Progenitor cell of endocrine pancreas (in vitro differentiated cells): ENCODE measurements around the gene PI16. TPM values are rescaled to one million over a fixed set of nuclear protein-coding genes. Genes with fewer than 3 reads are reported as not detected.
"Not testable (repeated sequence)": the region's sequence is repeated elsewhere in the genome, so short reads cannot be mapped to it uniquely, and the experiment has no call there.

ENCODE experiments used
- DNase-seq: peaks from one replicate; pipeline ENCODE4 v3.0.0; 2021; ENCODE audit warnings: low spot score; ENCODE audit not compliant: unreplicated experiment
- H3K27ac Mint-ChIP-seq: 2 replicates; pipeline ENCODE4 v1.8.0; 2021; ENCODE audit warnings: mild to moderate bottlenecking, moderate library complexity, mixed read lengths
- H3K27me3 Mint-ChIP-seq: 2 replicates; pipeline ENCODE4 v1.8.0; 2021; ENCODE audit warnings: mixed read lengths
- H3K36me3 Mint-ChIP-seq: 2 replicates; pipeline ENCODE4 v1.8.0; 2022; ENCODE audit warnings: mixed read lengths; ENCODE audit not compliant: insufficient read depth
- H3K4me1 Mint-ChIP-seq: 2 replicates; pipeline ENCODE4 v1.8.0; 2021; ENCODE audit warnings: low read depth, mixed read lengths
- H3K4me3 Mint-ChIP-seq: 2 replicates; pipeline ENCODE4 v1.8.0; 2021; ENCODE audit warnings: low read depth, mild to moderate bottlenecking, moderate library complexity, mixed read lengths
- H3K9me3 Mint-ChIP-seq: 2 replicates; pipeline ENCODE4 v1.8.0; 2021; ENCODE audit warnings: low read depth, mixed read lengths
- total RNA-seq: library from RNA; stranded (reverse); gene quantifications from 2 replicates; pipeline ENCODE4 v1.2.1, GENCODE V29; 2021
- TF ChIP-seq, protein P1 (sequence below): fragments of 200-600 bp; sonication (generic); IDR thresholded peaks from one replicate; pipeline ENCODE4 v1.5.0; 2021; ENCODE audit warnings: antibody characterized with exemption, mild to moderate bottlenecking; ENCODE audit not compliant: unreplicated experiment

Gene PI16
- total RNA-seq, 1 donor from 2014 or later, result not detected

DNA sequence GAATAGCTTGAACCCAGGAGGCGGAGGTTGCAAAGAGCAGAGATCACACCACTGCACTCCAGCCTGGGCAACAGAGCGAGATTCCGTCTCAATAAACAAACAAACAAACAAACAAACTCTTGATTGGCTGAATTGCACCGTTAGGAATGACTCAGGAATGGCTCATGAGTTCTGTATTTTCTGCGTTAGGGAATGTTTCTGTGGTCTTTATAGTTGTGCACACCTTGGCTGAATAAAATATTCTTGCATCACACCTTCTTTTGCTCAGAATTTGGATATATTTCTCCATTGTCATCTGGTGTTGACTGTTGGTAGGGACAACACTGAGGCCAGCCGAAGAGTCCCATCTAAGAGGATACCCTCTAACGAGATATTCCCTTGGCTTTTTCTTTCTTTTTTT is 19.6 kb upstream of the PI16 start:
- Mint-ChIP-seq H3K4me3 (no peak overlapping the region), H3K27ac (no peak overlapping the region), H3K36me3 (no peaks in the 10 kb centered on the region), H3K4me1 (peaks cover 3% of the 10 kb centered on the region), H3K9me3 (no peaks in the 10 kb centered on the region), H3K27me3 (peaks cover 12% of the 10 kb centered on the region)
- DNase-seq, result no peak
- TF ChIP-seq, protein P1, sequence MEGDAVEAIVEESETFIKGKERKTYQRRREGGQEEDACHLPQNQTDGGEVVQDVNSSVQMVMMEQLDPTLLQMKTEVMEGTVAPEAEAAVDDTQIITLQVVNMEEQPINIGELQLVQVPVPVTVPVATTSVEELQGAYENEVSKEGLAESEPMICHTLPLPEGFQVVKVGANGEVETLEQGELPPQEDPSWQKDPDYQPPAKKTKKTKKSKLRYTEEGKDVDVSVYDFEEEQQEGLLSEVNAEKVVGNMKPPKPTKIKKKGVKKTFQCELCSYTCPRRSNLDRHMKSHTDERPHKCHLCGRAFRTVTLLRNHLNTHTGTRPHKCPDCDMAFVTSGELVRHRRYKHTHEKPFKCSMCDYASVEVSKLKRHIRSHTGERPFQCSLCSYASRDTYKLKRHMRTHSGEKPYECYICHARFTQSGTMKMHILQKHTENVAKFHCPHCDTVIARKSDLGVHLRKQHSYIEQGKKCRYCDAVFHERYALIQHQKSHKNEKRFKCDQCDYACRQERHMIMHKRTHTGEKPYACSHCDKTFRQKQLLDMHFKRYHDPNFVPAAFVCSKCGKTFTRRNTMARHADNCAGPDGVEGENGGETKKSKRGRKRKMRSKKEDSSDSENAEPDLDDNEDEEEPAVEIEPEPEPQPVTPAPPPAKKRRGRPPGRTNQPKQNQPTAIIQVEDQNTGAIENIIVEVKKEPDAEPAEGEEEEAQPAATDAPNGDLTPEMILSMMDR, result no peak

DNA sequence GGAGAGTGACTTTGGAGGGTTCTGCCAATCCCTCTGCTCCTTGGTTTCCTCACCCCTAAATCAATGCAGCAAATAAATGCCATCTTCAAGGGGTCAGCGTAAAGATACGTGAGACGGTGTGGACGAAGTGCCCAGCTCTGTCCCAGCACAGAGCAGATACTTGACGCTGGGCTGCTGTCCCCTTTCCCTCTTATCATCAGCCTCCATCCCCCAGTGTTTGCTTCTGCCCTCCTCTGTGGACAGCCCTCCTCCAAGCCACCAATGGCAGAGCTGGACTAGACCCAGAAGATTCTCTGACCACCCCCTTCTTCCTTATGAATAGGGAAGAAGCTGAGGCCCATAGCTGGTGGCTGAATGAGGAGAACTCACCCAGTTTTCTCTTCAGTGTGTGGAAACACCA is 17.7 kb upstream of the PI16 start:
- peaks cover 6% of the 10 kb centered on the region for H3K27me3 Mint-ChIP-seq
- peaks cover 3% of the 10 kb centered on the region for H3K4me1 Mint-ChIP-seq
- no peak overlapping the region for H3K27ac Mint-ChIP-seq
- no peak overlapping the region for H3K4me3 Mint-ChIP-seq
- no peak for DNase-seq
- H3K36me3 Mint-ChIP-seq, result no peaks in the 10 kb centered on the region
- H3K9me3 Mint-ChIP-seq, result no peaks in the 10 kb centered on the region
- TF ChIP-seq, protein P1, result no peak

DNA sequence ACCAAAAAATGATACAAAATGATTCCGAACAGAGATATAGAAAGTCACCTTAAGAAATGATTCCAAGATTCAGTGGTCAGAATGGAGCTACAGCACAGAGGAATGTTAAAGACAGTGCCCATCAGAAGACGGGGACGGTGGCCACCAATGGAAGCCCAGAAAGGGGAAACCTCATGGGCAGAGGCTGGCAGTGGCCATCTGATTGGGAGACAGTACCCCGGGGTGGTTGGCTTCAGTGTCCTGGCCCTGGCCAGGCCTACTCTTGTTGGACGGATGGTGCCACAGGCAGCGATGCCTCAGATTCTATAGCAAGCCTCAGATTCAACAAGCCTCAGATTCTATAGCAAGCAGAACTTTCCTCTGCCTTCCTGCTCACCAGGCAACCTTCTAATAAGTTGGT is 16.6 kb upstream of the PI16 start:
- TF ChIP-seq, protein P1, result no peak
- DNase-seq, result no peak
- H3K4me3 Mint-ChIP-seq, result no peak overlapping the region
- no peaks in the 10 kb centered on the region for H3K9me3 Mint-ChIP-seq
- no peak overlapping the region for H3K27ac Mint-ChIP-seq
- H3K4me1 Mint-ChIP-seq, result peaks cover 3% of the 10 kb centered on the region
- peaks cover 6% of the 10 kb centered on the region for H3K27me3 Mint-ChIP-seq
- H3K36me3 Mint-ChIP-seq, result no peaks in the 10 kb centered on the region

DNA sequence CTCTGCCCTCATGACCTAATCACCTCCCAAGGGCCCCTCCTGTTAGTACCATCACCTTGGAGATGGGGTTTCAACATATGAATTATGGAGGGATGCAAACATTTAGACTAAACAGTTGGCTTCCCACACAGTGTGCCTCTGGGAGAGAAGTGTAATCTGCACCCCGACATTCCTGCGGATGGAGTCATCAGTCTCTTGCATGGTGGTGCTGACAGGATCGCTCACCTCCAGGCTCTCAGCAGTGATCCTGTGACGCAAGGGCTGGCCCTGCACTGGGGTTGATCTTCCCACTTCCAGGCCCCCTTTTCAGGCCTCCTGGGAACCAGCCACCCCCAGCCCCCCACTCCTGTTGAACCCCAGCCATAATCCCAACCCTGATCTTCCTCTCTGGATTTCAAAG is 16.0 kb upstream of the PI16 start:
- TF ChIP-seq, protein P1, result no peak
- DNase-seq, result no peak
- Mint-ChIP-seq H3K4me1 (peaks cover 3% of the 10 kb centered on the region), H3K9me3 (no peaks in the 10 kb centered on the region), H3K4me3 (no peak overlapping the region), H3K27me3 (peaks cover 10% of the 10 kb centered on the region), H3K36me3 (no peaks in the 10 kb centered on the region), H3K27ac (no peak overlapping the region)

DNA sequence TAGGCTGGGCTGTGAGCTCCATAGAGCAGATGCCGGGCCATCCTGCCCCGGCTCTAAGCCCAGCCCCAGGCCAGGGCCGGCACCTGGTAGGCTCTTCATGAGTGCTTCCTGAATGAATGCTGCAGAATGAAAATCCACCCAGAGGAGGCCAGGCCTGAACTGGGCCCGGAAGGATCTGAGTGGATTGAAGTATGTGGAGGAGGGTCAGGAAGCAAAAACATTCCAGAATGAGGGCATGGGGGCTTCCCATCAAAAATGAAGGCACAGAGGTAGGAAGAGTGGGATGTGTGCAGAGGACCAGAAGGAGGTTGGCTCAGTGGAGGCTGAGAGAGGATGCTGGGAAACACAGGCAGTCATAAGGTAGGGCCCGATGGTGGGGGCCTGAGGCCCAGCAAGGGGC is 15.5 kb upstream of the PI16 start:
- not testable (repeated sequence) for H3K4me3 Mint-ChIP-seq, H3K36me3 Mint-ChIP-seq, H3K4me1 Mint-ChIP-seq, H3K27ac Mint-ChIP-seq, DNase-seq, H3K9me3 Mint-ChIP-seq
- H3K27me3 Mint-ChIP-seq, result peaks cover 10% of the 10 kb centered on the region

DNA sequence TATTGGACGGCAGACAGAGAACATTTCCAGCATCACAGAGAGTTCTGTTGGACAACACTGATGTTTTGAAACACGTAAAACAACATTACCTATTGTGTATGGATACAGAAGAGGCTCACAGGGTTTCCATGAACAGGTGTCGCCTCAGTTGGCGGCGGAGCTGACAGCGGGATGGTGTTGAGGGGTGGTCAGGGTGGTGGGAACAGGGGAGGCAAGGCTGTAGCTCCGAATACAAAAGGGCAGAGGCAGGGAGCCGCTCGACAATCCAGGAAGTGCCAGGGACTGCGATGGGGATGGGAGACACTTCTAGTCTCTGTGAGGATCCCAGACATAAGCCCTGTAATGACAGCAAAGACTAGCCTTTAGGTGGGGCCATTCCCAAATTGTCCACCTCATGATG is 14.5 kb upstream of the PI16 start:
- TF ChIP-seq, protein P1, result no peak
- DNase-seq, result no peak
- Mint-ChIP-seq H3K4me3 (no peak overlapping the region), H3K27me3 (peaks cover 10% of the 10 kb centered on the region), H3K36me3 (no peaks in the 10 kb centered on the region), H3K27ac (no peak overlapping the region), H3K9me3 (no peaks in the 10 kb centered on the region), H3K4me1 (peaks cover 3% of the 10 kb centered on the region)

DNA sequence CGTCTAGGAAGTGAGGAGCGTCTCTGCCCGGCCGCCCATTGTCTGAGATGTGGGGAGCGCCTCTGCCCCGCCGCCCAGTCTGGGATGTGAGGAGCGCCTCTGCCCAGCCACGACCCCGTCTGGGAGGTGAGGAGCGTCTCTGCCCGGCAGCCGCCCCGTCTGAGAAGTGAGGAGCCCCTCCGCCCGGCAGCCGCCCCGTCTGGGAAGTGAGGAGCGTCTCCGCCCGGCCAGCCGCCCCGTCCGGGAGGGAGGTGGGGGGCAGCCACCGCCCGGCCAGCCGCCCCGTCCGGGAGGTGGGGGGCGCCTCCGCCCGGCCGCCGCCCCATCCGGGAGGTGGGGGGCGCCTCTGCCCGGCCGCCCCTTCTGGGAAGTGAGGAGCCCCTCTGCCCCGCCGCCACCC is 13.0 kb upstream of the PI16 start:
- H3K4me3 Mint-ChIP-seq, H3K27me3 Mint-ChIP-seq, DNase-seq, H3K36me3 Mint-ChIP-seq, H3K9me3 Mint-ChIP-seq, H3K4me1 Mint-ChIP-seq, H3K27ac Mint-ChIP-seq: not testable (repeated sequence)

DNA sequence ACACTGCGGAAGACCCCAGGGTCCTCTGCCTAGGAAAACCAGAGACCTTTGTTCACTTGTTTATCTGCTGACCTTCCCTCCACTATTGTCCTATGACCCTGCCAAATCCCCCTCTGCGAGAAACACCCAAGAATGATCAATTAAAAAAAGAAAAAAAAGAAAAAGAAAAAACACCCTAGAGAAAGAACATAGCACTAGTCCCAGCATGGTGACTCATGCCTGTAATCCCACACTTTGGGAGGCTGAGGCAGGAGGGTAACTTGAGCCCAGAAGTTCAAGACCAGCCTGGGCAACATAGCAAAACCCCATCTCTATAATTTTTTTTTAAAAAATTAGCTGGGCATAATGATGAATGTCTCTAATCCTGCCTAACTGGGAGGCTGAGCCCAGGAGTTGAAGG is 12.2 kb upstream of the PI16 start:
- not testable (repeated sequence) for H3K4me3 Mint-ChIP-seq, H3K27ac Mint-ChIP-seq, H3K9me3 Mint-ChIP-seq, H3K36me3 Mint-ChIP-seq, DNase-seq, H3K27me3 Mint-ChIP-seq, H3K4me1 Mint-ChIP-seq
